Endothelial cell of umbilical vein (primary cell): ENCODE data around the gene MLLT6. TPM values are rescaled to one million over a fixed set of nuclear protein-coding genes. Genes with fewer than 3 reads are reported as not detected.

Experiments used
- BruUV-seq: library from RNA; stranded (reverse); fragments of 400-500 nt; replicated peaks from 2 replicates; lab custom pipeline; 2021; lab: Mats Ljungman, UMichigan
- CTCF ChIA-PET: fragments of 300-600, 350-600 bp; sonication (Branson Sonifier 250); formaldehyde crosslinking; loops from one replicate; lab custom pipeline; 2021; ENCODE audit warnings: antibody characterized with exemption, inconsistent platforms; lab: Charles Lee
- POLR2A ChIA-PET: fragments of 300-600, 350-600 bp; sonication (Branson Sonifier 250); formaldehyde crosslinking; loops from one replicate; lab custom pipeline; 2021; ENCODE audit warnings: antibody characterized with exemption, inconsistent platforms; lab: Charles Lee
- DNase-seq: peaks from one replicate; pipeline ENCODE4 v3.0.0-alpha.2; 2011; ENCODE audit warnings: low read depth, low spot score
- FAIRE-seq: peaks from 2 replicates; lab custom pipeline; 2011; peaks lifted over from hg19 to GRCh38; lab: Jason Lieb, UNC
- H2AFZ ChIP-seq: 2 replicates; pipeline ENCODE4 v1.6.0; 2012; ENCODE audit warnings: low read depth, low read length, control low read depth, inconsistent platforms
- H3K27ac ChIP-seq: 2 replicates; pipeline ENCODE4 v1.5.1; 2011; ENCODE audit warnings: low read depth, mild to moderate bottlenecking, control low read depth, low read length, moderate library complexity; ENCODE audit not compliant: insufficient read depth
- H3K27me3 ChIP-seq, 2 experiments: 2 replicates each; pipeline versions ENCODE4 v1.6.0 to v1.6.1; 2011; ENCODE audit warnings: low read length in 2 of 2, mixed read lengths in 1 of 2; ENCODE audit not compliant: control insufficient read depth in 2 of 2, insufficient read depth in 2 of 2
- H3K36me3 ChIP-seq, 2 experiments: 2 replicates in 1 of 2; 3 replicates in 1 of 2; pipeline ENCODE4 v1.5.1; 2011; ENCODE audit warnings: low read length in 2 of 2, mild to moderate bottlenecking in 1 of 2, moderate library complexity in 1 of 2; ENCODE audit not compliant: control insufficient read depth in 2 of 2, insufficient read depth in 2 of 2; ENCODE audit errors: extremely low read depth in 1 of 2
- H3K4me1 ChIP-seq: 3 replicates; pipeline ENCODE4 v1.5.1; 2011; ENCODE audit warnings: mild to moderate bottlenecking, low read length; ENCODE audit not compliant: control insufficient read depth, insufficient read depth; ENCODE audit errors: extremely low read depth
- H3K4me2 ChIP-seq: 2 replicates; pipeline ENCODE4 v1.6.1; 2011; ENCODE audit warnings: low read length, control low read depth, mixed read lengths; ENCODE audit not compliant: insufficient read depth
- H3K4me3 ChIP-seq, 3 experiments: fragments of 200-600 bp in 1 of 3; sonication (generic), shearing (Covaris generic) in 1 of 3; replicated peaks in 1 of 3; 2 replicates each; pipeline ENCODE4 v1.5.1; 2011 to 2016; ENCODE audit warnings: control low read depth in 3 of 3, low read length in 3 of 3, mild to moderate bottlenecking in 2 of 3, inconsistent platforms in 1 of 3, low read depth in 1 of 3, moderate library complexity in 1 of 3; ENCODE audit not compliant: insufficient read depth in 1 of 3
- H3K79me2 ChIP-seq: 2 replicates; pipeline ENCODE4 v1.6.0; 2012; ENCODE audit warnings: low read length, inconsistent platforms; ENCODE audit not compliant: control insufficient read depth, insufficient read depth
- H3K9ac ChIP-seq: replicated peaks from 2 replicates; pipeline ENCODE3; 2011; ENCODE audit warnings: low read length, control low read depth; ENCODE audit not compliant: insufficient read depth; ENCODE audit errors: extremely low read depth
- H3K9me1 ChIP-seq: replicated peaks from 3 replicates; pipeline ENCODE4 v1.6.0; 2011; ENCODE audit warnings: mild to moderate bottlenecking, low read length; ENCODE audit not compliant: control insufficient read depth, insufficient read depth; ENCODE audit errors: extremely low read depth
- H3K9me3 ChIP-seq: replicated peaks from 2 replicates; pipeline ENCODE4 v1.5.1; 2012; ENCODE audit warnings: low read length, inconsistent platforms; ENCODE audit not compliant: control insufficient read depth, insufficient read depth
- H4K20me1 ChIP-seq: replicated peaks from 2 replicates; pipeline ENCODE3; 2011; ENCODE audit warnings: mild to moderate bottlenecking, low read length; ENCODE audit not compliant: control insufficient read depth, insufficient read depth; ENCODE audit errors: extremely low read depth
- CTCF ChIP-seq, 2 donors: IDR thresholded peaks; 1 replicate in 1 of 2; 2 replicates in 1 of 2; pipeline ENCODE4 v1.5.1; 2011; ENCODE audit warnings: low read length in 2 of 2, mild to moderate bottlenecking in 2 of 2, moderate library complexity in 2 of 2, control low read depth in 1 of 2, inconsistent platforms in 1 of 2, low read depth in 1 of 2; ENCODE audit not compliant: insufficient read depth in 1 of 2; ENCODE audit errors: extremely low read depth in 1 of 2
- FOS ChIP-seq: IDR thresholded peaks from 2 replicates; pipeline ENCODE4 v1.6.1; 2011; ENCODE audit warnings: mild to moderate bottlenecking, low read length, moderate library complexity, borderline replicate concordance; ENCODE audit not compliant: insufficient read depth
- JUN ChIP-seq: IDR thresholded peaks from 2 replicates; pipeline ENCODE4 v1.6.1; 2011; ENCODE audit warnings: borderline replicate concordance, low read depth; ENCODE audit not compliant: insufficient read length, insufficient read depth
- MAX ChIP-seq: IDR thresholded peaks from 2 replicates; pipeline ENCODE4 v1.6.1; 2011; ENCODE audit not compliant: insufficient read depth, insufficient read length
- MYC ChIP-seq: IDR thresholded peaks from one replicate; pipeline ENCODE4 v1.6.1; 2011; ENCODE audit warnings: mild to moderate bottlenecking, low read depth, low read length
- dilution Hi-C: fragments of 300-500 bp; cut with MboI; formaldehyde crosslinking; loops from one replicate; pipeline ENCODE4 v1.15.0; 2019; ENCODE audit warnings: low sequenced_read_pairs; ENCODE audit not compliant: extremely low pct_ligation_motif_present
- intact Hi-C: fragments of 100-400 bp; cut with micrococcal nuclease; formaldehyde crosslinking; loops from one replicate; pipeline ENCODE4 v1.10.0; 2022
- polyA plus RNA-seq, 4 experiments: library from polyadenylated mRNA; depleted of rRNA in 3 of 4; stranded (reverse) in 3 of 4; unstranded in 1 of 4; fragments of >200 nt; gene quantifications; 2 replicates each; pipeline versions ENCODE4 v1.2.1 to v1.2.3, GENCODE V29; 2011 to 2012; ENCODE audit warnings: missing spikeins in 1 of 4
- total RNA-seq: library from RNA; stranded (reverse); gene quantifications from 2 replicates; pipeline ENCODE4 v1.2.3, GENCODE V29; 2021

MLLT6 gene
- total and polyA plus RNA-seq, 2 donors (not counting 3 experiments of a cell fraction or from before 2014, with no cell fraction given) = 32.1 to 85.4 TPM

- DNase-seq (no peak), FAIRE-seq (no peak)
- Histone ChIP-seq H2AFZ (peak overlapping the region; percentile 49), H3K27ac (no peak overlapping the region), H4K20me1 (no peaks in the 10 kb centered on the region), H3K9me3 (no peaks in the 10 kb centered on the region), H3K4me2 (no peak overlapping the region), H3K9ac (no peak overlapping the region), H3K4me1 (peaks cover 14% of the 10 kb centered on the region), H3K4me3 (peak overlapping the region in 1 of 3 experiments; percentile 41), H3K9me1 (no peaks in the 10 kb centered on the region), H3K27me3 (peaks cover 41 to 52% of the 10 kb centered on the region in 2 experiments), H3K79me2 (no peaks in the 10 kb centered on the region), H3K36me3 (no peaks in the 10 kb centered on the region)
- no peak for TF ChIP-seq MAX
- TF ChIP-seq FOS = no peak
- no peak for TF ChIP-seq MYC
- TF ChIP-seq JUN = no peak
- no peak for TF ChIP-seq CTCF (IDR thresholded peaks at IDR 0.05; ENCODE audit: extremely low read depth in 1 of 2, insufficient read depth in 1 of 2, low read depth in 1 of 2, low read length in 2 of 2)
- dilution Hi-C loops (no loop called here), intact Hi-C loops (no loop called here)
- CTCF ChIA-PET = interaction anchor here (1.6 to 7.9 kb wide), 2 partner anchors 11 to 63 kb away, joined by 4 to 138 read pairs; no protein-coding TSS in a partner anchor
- POLR2A ChIA-PET = no interaction called here
- no TSS peak for BruUV-seq
Measured at GRCh38 chr17:38673707-38674013, 31.4 kb upstream of the MLLT6 start.
